HG03039 (cell line): Measurements from ENCODE around the gene PRKAG2.

Experiments used
- ATAC-seq: cut with Tn5 transposase; IDR thresholded peaks from one replicate; pipeline ENCODE4 v1.9.1; 2021; ENCODE audit warnings: mild to moderate bottlenecking, moderate library complexity; ENCODE audit not compliant: unreplicated experiment

Gene PRKAG2

DNA sequence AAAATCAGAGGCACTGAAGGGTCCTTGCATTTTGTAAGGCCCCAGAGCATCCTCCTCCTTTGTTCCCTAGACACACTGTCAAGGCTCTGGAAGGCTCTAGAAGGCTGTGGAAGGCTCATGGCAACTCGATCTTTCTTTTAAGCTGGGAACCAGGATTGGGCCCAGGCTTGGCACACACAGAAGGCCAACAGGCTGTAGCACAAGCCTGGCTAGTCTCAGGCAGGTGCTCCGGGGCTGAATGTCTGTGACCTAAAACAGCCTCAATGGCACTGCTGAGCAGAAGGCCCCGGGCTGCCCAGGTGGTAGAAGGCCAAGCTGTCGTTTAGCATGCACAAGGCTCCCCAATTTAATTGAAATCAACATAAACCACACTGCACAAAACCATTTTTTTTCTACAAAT lies 55.7 kb downstream of the PRKAG2 start:
- ATAC-seq, result no peak

DNA sequence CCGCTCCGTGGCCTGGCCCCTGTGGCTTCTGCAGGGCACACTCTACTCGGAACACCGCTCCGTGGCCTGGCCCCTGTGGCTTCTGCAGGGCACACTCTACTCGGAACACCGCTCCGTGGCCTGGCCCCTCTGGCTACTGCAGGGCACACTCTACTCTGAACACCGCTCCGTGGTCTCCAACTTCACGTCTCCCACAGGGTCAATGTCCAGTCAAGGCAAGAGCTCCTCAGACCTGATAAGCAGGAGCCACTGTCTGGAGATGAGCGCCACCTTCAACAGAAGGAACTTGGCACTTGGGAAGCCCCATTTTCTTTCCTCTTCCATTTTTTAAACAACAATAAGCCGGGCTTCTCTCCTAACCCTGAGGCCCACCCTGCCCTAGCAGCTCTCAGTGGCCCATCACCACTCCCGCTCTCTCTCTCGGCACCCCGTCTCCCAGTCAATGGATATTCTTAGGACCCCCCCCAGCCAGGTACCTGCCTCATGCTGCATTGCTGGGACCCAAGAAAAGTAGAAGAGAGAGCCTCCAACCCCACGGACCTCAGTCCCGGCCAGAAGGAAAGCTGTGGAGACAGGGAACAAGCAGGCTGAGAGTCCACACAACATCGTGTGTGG lies 56.3 kb downstream of the PRKAG2 start:
- ATAC-seq, result no peak

DNA sequence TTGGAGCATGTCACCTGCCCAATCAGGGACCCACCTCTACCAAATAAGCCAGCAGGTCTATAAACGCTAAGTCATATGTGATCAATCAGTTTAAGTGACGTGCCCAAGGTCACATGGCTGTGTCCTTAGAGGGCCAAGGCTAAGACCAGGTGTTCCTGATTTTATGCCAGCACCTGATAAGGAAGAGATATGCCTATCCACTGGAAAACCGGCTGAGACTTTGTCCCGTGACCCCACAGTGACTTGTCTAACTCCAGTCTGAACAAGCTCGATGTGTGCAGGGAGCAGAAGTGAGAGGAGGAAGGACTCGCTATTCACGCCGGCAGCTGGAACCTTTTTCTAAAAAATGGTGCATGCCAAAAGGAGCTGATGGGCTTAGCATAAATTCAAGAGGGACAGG lies 57.0 kb downstream of the PRKAG2 start:
- no peak for ATAC-seq

DNA sequence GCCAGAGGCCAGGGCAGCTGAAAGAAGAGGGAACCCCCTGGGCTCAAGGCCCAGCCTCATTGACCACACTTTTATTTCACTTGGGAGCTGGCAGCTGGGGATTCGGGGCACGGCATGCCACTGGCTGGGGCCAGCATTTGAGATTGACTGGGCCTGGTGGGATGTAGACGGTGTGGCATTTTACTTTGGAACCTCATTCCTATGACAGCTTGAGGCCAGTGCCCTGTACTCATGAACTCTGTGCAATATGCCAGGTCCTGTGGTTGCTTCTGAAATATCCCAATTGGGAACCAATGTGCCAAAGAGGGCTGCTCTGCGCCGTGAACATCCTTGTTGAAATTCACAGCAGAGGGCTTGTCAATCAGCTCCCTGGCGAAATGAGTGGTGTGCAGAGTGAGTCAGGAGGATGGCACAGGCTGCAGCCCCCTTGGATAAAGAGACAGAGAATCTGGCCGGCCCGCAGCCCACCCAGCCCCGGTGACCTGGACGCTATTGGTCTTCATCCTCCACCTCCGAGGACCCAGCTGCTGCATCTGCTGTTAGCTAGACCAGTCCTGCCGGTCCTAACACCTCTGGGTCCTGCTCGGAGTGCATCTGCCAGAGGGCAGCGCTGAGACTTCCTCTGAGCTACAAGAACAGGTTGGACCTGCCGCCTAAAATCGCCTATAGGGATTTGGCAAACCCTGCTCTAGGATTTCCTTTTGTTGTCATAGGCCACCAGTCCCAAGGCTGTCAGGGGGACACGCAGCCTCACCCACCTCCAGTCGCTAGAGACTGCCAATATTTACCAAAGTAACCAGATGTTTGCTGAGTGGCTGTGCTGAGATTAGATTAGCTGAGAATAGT lies 58.0 kb downstream of the PRKAG2 start:
- ATAC-seq, result no peak

DNA sequence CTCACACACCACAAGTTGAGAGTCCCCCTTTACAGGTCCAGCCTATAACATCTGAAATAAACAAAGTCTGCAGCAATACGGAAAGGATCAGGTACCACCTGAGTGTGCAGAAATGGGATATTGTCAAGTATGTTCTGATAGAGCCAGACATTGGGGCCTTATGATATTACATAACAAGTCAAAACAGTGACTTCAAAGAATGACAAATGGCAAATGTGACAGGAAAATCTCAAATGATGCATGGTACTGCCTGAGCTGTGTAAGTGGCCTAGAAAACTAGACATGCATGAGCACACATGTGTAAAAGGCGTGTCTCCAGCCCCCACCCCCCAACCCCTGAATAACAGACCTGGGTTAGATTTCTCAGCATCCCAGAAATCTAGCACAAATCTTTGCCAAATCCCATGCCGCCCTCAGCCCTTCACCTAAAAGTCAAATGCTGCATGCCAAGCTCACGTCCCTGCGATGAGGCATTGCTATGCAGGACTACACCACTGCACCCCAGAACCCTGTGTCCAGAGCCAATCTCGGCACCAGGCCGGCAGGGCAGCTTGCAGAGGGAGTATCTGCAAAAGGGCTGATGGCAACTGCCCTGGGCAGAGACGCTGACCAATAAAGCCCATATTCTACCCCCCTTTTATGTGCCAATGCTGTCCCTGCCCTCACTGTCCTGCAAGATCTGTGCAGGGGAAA lies 58.8 kb downstream of the PRKAG2 start:
- ATAC-seq, result no peak

DNA sequence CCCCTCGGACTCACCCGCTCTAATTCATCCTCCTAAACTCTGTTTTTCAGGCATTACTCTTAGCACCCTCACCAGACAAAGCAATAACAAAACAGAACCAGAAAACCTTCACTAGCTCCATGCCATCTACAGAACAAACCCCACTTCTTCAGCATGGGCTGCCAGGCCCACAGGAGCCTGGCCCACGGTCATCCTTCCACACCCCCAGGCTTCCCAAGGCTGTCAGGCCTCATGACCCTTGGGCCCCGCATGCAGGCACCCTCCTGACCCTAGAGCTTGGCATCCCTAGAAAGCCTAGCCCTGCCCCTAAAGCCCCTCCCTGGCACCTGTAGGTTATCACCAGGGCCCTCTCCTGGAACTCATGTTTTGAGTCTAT lies 59.6 kb downstream of the PRKAG2 start:
- ATAC-seq, result no peak

DNA sequence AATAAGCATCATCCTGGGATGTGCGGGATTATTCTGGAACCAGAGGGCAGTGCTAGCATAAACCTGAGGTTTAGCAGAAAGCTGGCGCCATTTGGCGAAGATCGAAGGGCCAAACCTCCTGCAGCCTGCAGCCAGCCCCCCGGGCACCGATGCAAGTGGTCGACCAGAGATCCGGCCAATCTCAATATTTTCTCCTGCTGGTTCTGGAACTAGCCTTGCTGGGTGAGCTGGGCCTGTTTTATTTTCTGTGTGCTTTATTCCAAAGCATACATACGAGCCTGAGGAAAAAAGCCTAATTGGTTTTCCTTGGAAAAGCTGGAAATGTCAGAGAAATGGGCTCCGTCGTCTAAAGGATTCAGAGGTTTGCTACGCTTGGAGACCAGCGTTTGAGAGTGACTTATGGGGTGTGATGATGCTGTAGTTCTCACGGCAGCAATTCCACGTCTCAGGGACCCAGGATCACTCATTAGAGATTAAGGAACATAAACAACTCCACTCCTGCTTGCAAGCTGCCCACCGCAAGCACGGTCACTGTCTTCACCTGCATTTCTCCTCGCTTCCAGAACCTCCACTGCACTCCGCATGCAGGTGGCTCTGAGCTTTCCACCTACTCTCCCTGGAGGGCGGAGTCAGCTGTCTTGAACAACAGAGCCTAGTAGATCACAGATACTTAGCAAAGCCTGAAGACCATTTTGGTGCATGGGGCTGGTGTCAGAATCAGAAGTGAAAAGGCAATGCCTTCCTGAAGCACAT lies 60.2 kb downstream of the PRKAG2 start:
- no peak for ATAC-seq

DNA sequence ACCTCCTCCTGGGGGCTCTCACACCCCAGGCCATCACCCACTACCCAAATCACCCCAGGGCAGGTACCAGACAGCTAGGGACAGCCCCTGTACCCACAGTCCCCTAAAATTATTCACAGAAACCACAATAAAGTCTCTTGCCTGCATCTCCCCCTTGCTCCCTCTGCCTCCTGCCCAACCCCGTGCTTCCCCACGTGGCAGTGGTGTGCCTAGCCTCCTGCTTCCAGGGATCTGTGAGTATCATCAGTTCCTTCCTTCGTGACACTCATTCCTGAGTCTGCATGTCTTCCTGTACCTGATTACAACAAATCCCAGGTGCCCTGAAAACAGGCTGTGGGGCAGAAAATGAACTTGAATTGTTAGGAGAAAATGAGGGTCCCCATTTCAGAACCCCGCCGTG lies 61.5 kb downstream of the PRKAG2 start:
- ATAC-seq, result no peak

DNA sequence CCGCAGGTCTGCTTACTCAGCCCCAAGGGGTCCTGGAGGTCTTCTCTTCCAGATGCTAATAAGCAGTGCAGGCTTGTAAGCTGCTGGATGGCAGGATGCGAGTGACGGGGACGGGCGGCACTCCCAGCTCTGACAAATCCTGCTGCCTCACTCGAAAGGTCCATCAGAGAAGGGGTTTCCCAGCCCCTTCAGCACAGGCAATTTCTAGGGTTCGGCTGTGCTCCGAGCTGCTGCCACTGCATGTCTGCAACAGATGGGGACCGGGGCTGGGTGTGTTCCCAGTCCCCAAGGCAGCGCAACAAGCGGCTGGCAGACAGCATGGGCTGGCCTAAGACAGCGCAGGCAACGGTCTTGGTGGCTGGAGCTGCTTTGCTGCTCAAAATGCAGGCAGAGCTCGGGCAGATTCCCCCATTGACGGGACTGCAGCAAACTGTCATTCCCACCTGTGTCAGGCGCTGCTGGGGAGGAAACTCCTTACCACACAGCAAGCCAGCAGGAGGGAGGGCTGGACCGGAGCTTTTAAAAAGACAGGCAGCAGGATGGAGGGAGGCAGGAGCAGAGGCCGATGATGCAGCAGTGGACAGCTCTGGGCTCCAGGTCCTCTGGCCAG lies 62.4 kb downstream of the PRKAG2 start:
- ATAC-seq, result no peak

DNA sequence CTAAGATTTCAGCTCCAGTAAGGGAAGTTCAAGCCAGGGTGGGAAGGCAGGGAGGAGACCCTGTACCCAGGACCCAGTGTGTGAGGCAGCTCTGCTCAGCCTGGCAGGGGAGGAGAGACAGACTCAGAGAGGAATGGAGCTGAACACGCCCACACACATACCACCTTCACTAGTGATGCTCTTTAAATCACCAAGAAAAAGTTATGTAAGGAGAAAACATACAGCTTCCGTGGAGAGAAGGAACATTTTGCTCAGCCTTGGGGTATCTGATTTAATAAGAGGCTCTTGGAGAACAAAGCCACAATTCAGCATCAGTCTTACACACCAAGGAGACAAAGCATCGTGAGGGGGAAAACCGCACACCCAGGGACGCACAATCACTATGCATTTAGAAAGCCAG lies 62.9 kb downstream of the PRKAG2 start:
- no peak for ATAC-seq

DNA sequence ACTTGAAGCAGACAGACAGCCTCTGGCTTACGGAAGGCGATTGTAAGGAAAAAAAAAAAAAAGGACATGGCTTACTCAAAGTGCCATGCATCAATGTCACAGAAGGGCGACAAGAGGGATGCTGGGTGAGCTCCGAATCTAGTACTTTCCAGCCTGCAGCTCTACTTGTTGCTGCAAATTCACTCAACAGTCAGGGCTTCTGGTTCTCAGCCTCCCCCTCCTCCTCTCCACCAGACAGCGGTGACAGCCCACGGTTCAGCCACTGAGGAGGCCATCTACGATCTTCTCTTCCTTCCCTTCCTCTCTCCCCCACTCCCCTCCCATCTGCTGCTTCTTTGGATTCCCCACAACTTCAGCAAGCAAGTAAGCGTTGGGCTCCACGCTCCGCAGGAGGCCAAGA lies 63.5 kb downstream of the PRKAG2 start:
- no peak for ATAC-seq

DNA sequence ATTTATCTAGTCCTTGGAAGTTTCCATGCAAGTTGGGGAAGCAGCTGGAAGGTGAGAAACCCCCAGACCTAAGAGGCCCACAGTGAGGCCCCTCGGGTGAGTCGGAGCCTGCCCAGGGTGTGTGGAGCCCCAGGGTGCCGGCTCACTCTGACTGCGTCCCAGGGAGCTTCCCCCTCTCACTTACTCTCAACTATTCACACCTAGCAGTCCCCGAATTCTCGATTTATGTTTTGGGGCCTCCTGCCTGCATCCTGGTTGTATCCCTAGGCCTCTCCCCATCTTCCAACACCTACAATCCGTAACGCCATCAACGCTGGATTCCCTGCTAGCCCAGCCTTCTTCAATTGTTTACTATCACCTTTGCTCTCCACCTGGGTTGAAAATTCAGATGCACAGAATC lies 63.9 kb downstream of the PRKAG2 start:
- no peak for ATAC-seq

DNA sequence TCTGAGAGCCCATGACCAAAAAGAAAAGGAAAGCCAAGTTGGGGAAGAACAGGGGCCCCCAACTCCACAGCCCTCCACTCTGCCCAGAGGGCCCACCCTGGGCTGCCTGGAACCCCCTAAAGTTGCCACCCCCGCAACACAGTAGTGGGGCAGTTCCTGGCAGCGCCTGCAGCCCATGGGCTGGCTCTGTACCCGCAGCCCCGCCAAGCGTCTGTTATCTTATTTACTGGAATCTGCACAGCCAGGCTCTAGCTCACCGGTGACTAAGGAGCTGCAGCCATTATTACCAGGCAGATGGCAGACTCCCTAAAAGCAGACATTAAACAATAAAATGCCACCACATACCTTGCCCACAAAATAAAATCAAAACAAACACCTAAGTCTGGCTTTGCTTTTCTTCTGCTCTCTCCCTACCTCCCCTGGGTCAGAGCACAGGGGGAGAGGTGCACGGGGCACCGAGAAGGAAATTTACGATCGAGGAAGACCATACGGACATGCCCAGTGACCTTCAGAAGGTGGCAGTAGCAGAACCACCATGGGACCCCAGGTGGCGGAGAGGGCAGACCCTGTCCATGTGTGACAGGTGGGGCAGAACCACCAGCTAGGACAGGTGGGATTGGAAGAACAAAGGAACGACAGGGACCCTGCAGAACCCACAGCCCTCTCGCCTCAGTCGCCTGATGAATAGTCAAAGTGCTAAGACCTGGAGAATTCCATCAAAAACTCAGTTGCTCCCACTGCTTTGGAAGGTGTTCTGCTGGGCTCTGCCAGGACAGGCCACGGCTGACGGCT lies 66.3 kb downstream of the PRKAG2 start:
- no peak for ATAC-seq

DNA sequence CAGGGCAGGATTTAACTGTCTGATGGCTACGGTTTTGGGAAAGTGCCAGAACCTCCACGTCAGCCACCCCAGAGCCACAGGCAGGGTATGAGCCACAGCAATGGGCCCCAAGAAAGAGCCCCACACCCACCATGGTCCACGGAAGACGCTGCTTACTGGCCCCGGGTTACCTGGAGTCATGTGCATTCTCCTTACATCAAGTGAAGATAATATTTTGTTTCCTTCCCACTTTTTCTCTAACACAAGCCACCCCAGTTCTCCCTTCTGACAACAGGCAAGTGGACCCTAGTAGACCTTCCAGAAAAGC lies 67.1 kb downstream of the PRKAG2 start:
- ATAC-seq, result no peak

DNA sequence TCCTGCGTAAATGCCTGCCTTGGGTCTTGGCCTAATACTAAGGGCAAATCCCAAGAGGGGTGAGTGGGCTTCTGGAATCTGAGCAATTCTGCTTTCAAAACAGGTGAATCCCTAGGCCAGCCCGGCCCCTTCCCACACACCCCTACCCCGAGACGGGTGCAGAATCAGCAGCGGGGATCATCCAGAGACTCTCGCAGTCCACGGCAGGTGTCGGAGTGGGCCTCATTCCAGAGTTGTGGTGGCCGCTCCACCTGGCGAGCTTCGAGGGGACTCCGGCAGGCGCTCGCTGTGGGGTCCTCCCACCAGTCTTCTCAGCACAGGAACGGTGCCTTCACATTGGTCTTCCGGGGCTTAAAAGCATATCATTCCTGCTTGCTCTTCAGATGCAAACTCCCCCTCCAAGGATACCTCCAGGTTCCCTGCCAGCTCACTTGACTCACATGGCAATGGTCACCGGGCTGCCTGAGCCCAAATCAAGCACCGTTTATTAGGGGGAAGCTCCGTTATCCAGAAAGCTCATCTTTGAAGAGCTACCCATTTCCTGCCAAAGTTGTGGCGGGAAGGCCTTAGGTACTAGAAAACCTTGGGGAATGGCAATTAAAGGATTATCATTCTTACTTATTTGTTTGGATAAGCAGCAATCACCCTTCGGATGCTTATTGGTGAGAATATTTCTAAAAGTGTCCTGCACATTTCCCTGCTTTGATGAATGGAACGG lies 67.6 kb downstream of the PRKAG2 start:
- ATAC-seq, result no peak

DNA sequence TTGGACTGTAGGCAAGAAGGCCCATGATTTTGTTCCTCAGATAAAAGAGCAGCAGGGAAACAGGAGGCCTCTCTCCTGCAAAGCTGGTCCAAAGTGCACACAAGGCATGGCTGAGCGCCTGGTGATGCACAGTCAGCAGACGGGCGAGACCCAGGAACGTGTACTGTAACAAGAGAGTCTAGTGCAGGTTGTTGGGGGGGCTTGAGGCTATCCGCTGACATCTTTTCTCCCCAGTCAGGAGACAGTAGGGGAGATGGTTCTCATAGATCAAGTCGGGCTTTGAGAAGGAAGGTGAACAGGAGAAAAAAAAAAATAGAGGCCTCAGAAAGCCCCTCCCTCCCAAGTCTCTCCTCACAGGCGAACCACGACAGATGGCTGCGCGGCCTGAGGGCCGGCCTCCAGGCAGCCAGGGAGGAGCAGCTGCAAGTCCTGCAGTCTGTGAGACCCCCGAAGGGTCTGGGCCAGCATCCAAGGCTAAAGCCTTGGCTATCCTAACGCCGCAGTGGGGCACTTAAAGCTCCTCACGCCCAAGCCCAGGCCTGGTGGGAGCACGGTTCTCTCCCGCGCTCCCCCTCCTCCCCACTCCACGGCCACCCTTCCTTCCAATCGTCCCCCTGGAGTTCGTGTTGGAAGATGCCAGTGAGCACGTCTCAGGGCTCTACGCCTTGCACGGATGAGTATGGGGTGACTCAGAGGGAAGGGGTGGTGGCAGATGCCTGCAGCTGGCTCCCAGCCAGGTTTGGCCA lies 68.3 kb downstream of the PRKAG2 start:
- ATAC-seq, result no peak

DNA sequence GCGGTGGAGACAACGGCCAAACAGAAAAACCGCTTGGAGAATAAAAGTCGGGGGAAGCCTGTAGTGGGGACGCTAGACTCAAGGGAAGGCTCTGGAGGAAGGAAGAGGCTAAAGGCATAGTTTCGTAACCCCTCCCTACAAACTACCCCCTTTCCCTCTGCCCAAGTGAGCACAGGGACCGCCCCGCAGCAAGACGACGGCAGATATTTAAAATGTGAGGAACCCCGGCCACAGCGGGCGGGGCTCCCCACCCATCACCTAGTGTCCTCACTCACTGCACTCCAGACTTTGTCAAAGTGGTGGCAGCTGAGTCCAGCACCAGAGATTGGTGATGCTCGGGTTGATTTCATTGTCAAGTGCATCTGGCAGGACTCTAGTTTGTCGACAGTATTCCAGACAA lies 69.1 kb downstream of the PRKAG2 start:
- ATAC-seq, result no peak

DNA sequence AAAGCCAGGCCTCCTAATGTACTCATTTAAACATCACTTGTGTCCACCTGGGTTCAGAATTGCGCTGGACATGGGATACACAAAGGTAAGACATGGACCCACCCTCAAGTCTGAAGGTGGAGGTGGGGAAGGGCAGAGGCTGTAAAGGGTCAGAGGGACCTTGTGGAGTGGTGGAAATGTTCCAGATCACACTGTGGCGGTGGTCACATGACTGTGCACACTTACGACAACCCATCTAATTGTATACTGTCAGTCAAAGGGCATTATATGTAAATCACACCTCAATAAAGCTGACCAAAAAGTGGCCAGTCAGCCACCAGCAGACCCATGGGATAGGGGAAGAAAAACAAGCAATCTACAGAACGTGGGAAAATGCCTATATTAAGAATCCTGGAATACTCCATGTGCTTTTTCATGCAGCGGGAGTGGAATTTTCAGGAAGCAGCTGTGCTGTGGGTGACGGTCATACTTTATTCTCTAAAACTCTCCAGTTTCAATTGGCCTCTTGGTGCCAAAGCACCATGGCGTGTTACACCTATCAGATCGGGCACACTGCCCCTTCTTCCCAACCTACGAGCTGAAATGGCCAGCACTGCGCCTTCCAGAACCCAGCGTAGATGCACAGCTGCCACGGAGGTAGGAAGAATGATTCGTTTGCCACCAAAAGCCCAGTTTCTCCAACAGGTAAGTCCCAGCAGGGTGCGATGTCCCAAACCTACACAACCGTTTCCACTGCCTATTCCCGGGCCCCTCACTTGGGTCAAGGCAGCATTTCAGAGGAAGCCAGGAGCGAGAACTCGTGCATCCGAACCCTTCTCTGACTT lies 69.8 kb downstream of the PRKAG2 start:
- no peak for ATAC-seq
